GM19099 (cell line): ENCODE measurements around the gene HSPA4.

Experiments
- POLR2A ChIP-seq: IDR thresholded peaks from 3 replicates; pipeline ENCODE4 v1.6.1; 2011; ENCODE audit warnings: low read depth; ENCODE audit not compliant: insufficient read length; ENCODE audit errors: extremely low read depth

HSPA4 gene

GRCh38 chr5:133048993-133049725 is 2.7 kb upstream of the HSPA4 start:
- TF ChIP-seq POLR2A = no peak

DNA sequence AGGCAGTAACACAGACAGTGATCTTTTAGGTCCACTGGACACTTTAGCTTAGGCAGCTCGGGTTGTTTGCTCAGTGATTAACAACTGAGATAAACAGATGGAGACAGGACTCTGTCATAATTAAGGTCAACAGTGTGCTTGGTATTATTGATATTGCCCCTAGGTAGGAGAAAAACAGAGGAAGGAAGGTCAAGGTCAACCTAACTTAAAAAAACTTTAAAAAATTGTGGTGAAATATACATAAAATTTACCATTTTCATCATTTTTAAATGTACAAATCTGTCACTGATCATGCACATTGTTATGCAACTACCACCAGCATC is 2.1 kb upstream of the HSPA4 start:
- TF ChIP-seq POLR2A = no peak

DNA sequence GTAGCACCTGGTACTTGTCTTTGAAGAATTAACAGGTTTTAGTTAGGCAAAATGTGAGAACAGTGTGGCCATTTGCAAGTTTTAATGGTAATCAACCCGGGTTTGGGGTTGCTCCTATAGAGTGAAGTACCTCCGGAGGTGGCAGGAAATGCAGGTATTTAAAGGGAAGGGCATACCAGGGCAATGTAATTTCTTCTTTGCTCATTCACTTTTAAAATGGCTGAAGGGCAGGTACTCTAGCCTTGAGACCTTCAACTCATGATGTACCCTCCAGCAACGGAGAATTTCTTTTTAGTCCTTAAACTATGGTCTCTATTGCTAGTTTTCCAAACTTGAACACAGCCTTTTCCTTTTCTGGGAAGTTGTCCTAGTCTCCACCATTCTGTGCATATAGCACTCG is 1.3 kb upstream of the HSPA4 start:
- no peak for TF ChIP-seq POLR2A

DNA sequence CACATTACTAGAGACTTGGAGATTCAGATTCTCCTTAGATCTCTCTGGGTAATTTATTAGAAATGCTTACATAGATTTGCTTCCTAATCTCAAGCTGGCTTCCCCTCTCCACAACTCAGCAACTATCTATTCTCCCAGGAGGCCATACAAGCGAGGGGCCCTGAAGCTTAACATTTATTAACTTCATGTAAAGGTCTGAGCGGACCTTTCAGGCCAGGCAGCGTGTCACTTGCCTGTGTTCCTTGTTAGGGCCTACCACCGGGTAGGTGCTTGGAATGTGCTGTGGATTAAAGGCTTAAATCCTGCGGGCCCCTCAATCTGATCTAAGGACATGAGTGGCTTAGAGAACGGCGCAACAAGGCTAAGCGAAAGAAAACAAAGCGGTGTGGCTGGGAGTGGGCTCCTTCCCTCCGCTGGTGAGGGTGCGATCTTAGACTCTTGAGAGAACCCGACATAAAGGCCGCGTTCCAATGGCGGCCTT is 712 bp upstream of the HSPA4 start:
- TF ChIP-seq POLR2A = no peak

- peak; percentile 39 for TF ChIP-seq POLR2A
Measured at GRCh38 chr5:133052317-133053175, 733 bp downstream of the HSPA4 start.

GRCh38 chr5:133053448-133053847 is 1.6 kb downstream of the HSPA4 start:
- TF ChIP-seq POLR2A = no peak

GRCh38 chr5:133054697-133055471 is 3.1 kb downstream of the HSPA4 start:
- no peak for TF ChIP-seq POLR2A

- TF ChIP-seq POLR2A = no peak
Measured at GRCh38 chr5:133056891-133057290, 5.1 kb downstream of the HSPA4 start.

- TF ChIP-seq POLR2A = no peak
Measured at GRCh38 chr5:133059621-133060020, 7.8 kb downstream of the HSPA4 start.

DNA sequence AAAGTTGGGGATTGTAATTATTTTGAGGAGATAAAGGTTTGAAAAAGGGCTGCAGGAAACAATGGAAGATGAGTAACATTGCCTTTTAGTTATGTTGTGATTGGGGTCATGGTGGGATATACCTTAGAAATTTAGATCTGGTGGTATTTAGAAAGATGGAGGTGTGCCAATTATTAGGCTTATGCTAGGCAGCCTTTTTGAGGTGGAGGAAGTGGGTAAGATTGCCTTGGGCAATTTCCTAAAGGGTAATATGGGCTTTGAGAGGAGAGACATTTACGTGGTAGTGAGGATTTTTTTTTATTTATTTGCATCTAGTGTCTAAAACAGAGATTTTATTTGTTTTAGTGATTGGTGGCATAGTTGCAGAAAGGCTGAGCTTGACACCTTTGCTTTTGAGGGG is 10.5 kb downstream of the HSPA4 start:
- no peak for TF ChIP-seq POLR2A

DNA sequence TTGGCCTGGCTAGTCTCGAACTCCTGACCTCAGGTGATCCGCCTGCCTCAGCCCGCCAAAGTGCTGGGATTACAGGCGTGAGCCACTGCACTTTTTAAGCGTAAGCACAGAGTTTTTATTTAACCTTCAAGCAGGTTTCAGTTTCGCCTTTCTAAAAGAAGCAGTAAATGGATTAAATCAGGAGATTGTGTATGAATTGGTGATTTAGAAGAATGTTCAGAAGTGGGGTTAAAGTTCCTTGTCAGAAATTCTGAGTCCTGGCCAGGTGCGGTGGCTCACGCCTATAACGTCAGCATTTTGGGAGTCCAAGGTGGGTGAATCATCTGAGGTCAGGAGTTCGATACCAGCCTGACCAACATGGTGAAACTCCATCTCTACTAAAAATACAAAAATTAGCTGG is 12.2 kb downstream of the HSPA4 start:
- TF ChIP-seq POLR2A = no peak

GRCh38 chr5:133065471-133065870 is 13.7 kb downstream of the HSPA4 start:
- TF ChIP-seq POLR2A = no peak

- TF ChIP-seq POLR2A = no peak
Measured at GRCh38 chr5:133066045-133066444, 14.2 kb downstream of the HSPA4 start.

DNA sequence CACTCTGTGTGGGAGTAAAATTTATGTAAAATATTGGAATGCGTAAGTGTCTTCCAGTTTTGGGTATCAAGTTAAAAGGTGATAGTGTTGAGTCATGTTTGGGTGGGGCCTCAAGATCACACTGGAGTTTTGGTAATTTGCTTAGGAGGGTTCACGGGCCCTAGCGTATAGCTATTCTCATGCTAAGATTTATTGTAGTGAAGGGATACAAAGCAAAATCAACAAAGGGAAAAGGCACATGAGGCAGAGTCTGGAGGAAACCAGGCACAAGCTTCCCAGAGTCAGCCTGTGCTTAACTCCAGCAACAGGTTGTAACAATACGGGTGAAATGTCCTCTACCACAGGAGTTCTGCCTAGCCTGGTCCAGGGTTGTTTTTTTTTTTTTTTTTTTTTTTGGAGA is 20.2 kb downstream of the HSPA4 start:
- TF ChIP-seq POLR2A = no peak
